AG09319 (cell line): Measurements from ENCODE around the gene AFG1L.

ENCODE experiments used
- DNase-seq: peaks from one replicate; pipeline ENCODE4 v3.0.0-alpha.2; 2010; ENCODE audit warnings: low read depth; ENCODE audit errors: extremely low read depth
- CTCF ChIP-seq: IDR thresholded peaks from 2 replicates; pipeline ENCODE4 v1.5.1; 2011; ENCODE audit warnings: low read depth, mild to moderate bottlenecking, inconsistent platforms, low read length, moderate library complexity

The AFG1L gene

GRCh38 chr6:108353853-108354252, 59.0 kb downstream of the AFG1L start:
- no peak for TF ChIP-seq CTCF
- DNase-seq, result no peak

GRCh38 chr6:108355120-108355519, 60.3 kb downstream of the AFG1L start:
- no peak for TF ChIP-seq CTCF
- no peak for DNase-seq

- DNase-seq, result no peak
- TF ChIP-seq CTCF, result no peak
Measured at GRCh38 chr6:108355890-108356289, 61.0 kb downstream of the AFG1L start.

- no peak for DNase-seq
- no peak for TF ChIP-seq CTCF
Measured at GRCh38 chr6:108359901-108360882, 65.3 kb downstream of the AFG1L start.

GRCh38 chr6:108360919-108361311, 66.1 kb downstream of the AFG1L start:
- no peak for DNase-seq
- TF ChIP-seq CTCF, result no peak

- no peak for DNase-seq
- TF ChIP-seq CTCF, result no peak
Measured at GRCh38 chr6:108361312-108361932, 66.6 kb downstream of the AFG1L start.

- no peak for DNase-seq
- TF ChIP-seq CTCF, result no peak
Measured at GRCh38 chr6:108362455-108362854, 67.6 kb downstream of the AFG1L start.
